DOHH2 (cell line): ENCODE data around the gene TOR2A.

ENCODE experiments used
- H3F3A ChIP-seq: fragments of 200-600 bp; sonication (generic), shearing (Covaris generic); 2 replicates; pipeline ENCODE4 v1.6.0; 2016; ENCODE audit warnings: antibody characterized with exemption, mild to moderate bottlenecking; ENCODE audit not compliant: control insufficient read depth, insufficient read depth
- H3K27ac ChIP-seq: fragments of 200-600 bp; sonication (generic); 2 replicates; pipeline ENCODE4 v1.5.1; 2014; ENCODE audit warnings: low read depth, mild to moderate bottlenecking, low read length, moderate library complexity
- H3K27me3 ChIP-seq: fragments of 200-600 bp; sonication (generic); 2 replicates; pipeline ENCODE4 v1.6.1; 2014; ENCODE audit warnings: mild to moderate bottlenecking, low read length, mixed read lengths; ENCODE audit not compliant: control insufficient read depth
- H3K36me3 ChIP-seq: fragments of 200-600 bp; sonication (generic); 2 replicates; pipeline ENCODE4 v1.6.1; 2014; ENCODE audit warnings: mild to moderate bottlenecking, low read length, moderate library complexity, mixed read lengths; ENCODE audit not compliant: control insufficient read depth
- H3K4me1 ChIP-seq: fragments of 200-600 bp; sonication (generic); 2 replicates; pipeline ENCODE4 v1.6.1; 2014; ENCODE audit warnings: mild to moderate bottlenecking, low read length, mixed read lengths; ENCODE audit not compliant: control insufficient read depth
- H3K4me2 ChIP-seq: fragments of 200-600 bp; sonication (generic); 2 replicates; pipeline ENCODE4 v1.6.0; 2014; ENCODE audit warnings: mild to moderate bottlenecking, low read length, moderate library complexity
- H3K4me3 ChIP-seq: fragments of 200-600 bp; sonication (generic); 2 replicates; pipeline ENCODE4 v1.5.1; 2014; ENCODE audit warnings: mild to moderate bottlenecking, low read length, mixed read lengths
- H3K79me2 ChIP-seq: fragments of 200-600 bp; sonication (generic); 2 replicates; pipeline ENCODE4 v1.6.1; 2014; ENCODE audit warnings: mild to moderate bottlenecking, low read length, mixed read lengths; ENCODE audit not compliant: control insufficient read depth
- H3K9me2 ChIP-seq: fragments of 200-600 bp; sonication (generic); replicated peaks from 2 replicates; pipeline ENCODE4 v1.6.1; 2014; ENCODE audit warnings: mild to moderate bottlenecking, low read length, mixed read lengths; ENCODE audit not compliant: control insufficient read depth
- H3K9me3 ChIP-seq: fragments of 200-600 bp; sonication (generic); 2 replicates; pipeline ENCODE4 v1.6.1; 2014; ENCODE audit warnings: antibody characterized with exemption, low read length, mixed read lengths; ENCODE audit not compliant: control insufficient read depth, insufficient read depth
- H4K20me1 ChIP-seq: fragments of 200-600 bp; sonication (generic); 2 replicates; pipeline ENCODE4 v1.6.0; 2014; ENCODE audit warnings: low read depth, mild to moderate bottlenecking, antibody characterized with exemption, low read length, moderate library complexity; ENCODE audit not compliant: control insufficient read depth, insufficient read depth
- EZH2phosphoT487 ChIP-seq: fragments of 200-600 bp; sonication (generic); IDR thresholded peaks from 2 replicates; pipeline ENCODE4 v1.6.1; 2017; ENCODE audit warnings: borderline replicate concordance, mild to moderate bottlenecking, antibody characterized with exemption, low read length, moderate library complexity, mixed read lengths
- TF ChIP-seq, protein P1 (sequence below): fragments of 200-600 bp; sonication (generic); IDR thresholded peaks from one replicate; pipeline ENCODE4 v1.5.1; 2014; ENCODE audit warnings: antibody characterized with exemption, mild to moderate bottlenecking, low read depth, low read length; ENCODE audit not compliant: poor library complexity, severe bottlenecking

The TOR2A gene

DNA sequence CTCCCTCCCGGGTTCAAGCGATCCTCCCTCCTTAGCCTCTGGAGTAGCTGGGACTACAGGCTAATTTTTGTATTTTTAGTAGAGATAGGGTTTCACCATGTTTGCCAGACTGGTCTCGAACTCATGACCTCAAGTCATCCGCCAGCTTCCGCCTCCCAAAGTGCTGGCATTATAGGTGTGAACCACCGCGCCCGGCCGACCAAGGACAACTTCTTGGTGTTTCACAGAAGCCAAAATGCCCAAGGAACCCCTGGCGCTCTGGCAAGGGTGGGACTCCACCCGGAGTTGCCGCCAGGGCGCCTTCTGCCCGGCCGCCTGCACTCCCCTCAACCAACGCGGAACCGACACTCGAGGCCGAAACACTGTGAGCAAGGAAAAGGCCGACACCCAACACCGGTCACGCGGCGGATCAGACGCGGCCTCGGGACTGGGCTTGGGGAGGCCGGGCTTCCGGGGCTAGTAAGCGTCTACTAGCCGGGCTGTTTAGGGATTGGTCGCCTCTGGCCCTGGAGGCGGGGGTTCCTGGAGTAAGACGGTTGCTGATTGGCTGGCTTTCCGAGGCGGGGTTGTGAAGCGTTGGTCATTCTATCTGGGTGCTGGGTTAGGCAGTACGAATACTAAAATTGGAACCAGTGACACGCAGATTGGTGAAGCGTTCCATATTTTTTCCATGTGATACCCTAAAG is 36.0 kb downstream of the TOR2A start:
- Histone ChIP-seq H3K27ac (no peak overlapping the region), H3K4me1 (peaks cover 6% of the 10 kb centered on the region), H3K79me2 (no peaks in the 10 kb centered on the region), H3K4me2 (peak overlapping the region; percentile 65), H3K9me3 (no peaks in the 10 kb centered on the region), H4K20me1 (no peaks in the 10 kb centered on the region), H3K4me3 (peak overlapping the region; percentile 67), H3K9me2 (no peaks in the 10 kb centered on the region), H3F3A (no peaks in the 10 kb centered on the region), H3K36me3 (no peaks in the 10 kb centered on the region), H3K27me3 (no peaks in the 10 kb centered on the region)
- no peak for TF ChIP-seq EZH2phosphoT487
- TF ChIP-seq, protein P1, sequence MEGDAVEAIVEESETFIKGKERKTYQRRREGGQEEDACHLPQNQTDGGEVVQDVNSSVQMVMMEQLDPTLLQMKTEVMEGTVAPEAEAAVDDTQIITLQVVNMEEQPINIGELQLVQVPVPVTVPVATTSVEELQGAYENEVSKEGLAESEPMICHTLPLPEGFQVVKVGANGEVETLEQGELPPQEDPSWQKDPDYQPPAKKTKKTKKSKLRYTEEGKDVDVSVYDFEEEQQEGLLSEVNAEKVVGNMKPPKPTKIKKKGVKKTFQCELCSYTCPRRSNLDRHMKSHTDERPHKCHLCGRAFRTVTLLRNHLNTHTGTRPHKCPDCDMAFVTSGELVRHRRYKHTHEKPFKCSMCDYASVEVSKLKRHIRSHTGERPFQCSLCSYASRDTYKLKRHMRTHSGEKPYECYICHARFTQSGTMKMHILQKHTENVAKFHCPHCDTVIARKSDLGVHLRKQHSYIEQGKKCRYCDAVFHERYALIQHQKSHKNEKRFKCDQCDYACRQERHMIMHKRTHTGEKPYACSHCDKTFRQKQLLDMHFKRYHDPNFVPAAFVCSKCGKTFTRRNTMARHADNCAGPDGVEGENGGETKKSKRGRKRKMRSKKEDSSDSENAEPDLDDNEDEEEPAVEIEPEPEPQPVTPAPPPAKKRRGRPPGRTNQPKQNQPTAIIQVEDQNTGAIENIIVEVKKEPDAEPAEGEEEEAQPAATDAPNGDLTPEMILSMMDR: no peak

DNA sequence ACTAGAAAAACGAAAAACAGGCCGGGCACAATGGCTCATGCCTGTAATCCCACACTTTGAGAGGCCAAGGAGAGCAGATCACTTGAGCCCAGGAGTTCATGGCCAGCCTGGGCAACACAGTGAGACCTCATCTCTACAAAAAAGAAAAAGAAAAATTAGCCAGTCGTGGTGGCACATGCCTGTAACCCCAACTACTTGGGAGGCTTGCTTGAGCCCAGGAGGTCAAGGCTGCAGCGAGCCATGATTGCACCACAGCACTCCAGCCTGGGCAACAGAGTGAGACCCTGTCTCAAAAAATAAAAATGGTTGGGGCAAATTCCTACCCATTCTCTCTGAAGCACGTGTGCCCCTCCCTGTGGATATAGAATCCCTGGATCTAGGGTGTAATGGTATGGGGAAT is 36.7 kb downstream of the TOR2A start:
- Histone ChIP-seq H3F3A (no peaks in the 10 kb centered on the region), H3K79me2 (no peaks in the 10 kb centered on the region), H3K4me3 (no peak overlapping the region), H3K4me2 (no peak overlapping the region), H3K27ac (no peak overlapping the region), H3K27me3 (no peaks in the 10 kb centered on the region), H4K20me1 (no peaks in the 10 kb centered on the region), H3K9me3 (no peaks in the 10 kb centered on the region), H3K9me2 (no peaks in the 10 kb centered on the region), H3K36me3 (no peaks in the 10 kb centered on the region), H3K4me1 (peaks cover 6% of the 10 kb centered on the region)
- no peak for TF ChIP-seq EZH2phosphoT487
- TF ChIP-seq, protein P1: no peak

DNA sequence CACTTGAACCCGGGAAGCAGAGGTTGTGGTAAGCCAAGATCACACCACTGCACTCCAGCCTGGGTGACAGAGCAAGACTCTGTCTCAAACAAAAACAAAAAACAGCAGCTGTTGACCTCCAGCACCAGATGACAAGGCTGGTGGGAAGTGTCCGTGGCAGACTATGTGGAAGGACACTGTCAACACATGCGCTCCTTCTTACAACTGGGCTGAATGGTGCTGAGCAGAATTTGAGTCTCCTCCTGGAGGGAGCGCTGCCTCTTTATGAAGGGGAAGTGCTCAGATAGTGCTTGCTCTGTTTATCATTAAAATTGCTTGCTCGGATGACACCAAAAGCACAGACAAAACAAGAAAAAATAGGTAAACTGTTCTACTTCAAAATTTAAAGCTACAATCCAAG is 37.5 kb downstream of the TOR2A start:
- no peaks in the 10 kb centered on the region for H3K9me2 ChIP-seq
- H3K79me2 ChIP-seq: no peaks in the 10 kb centered on the region
- no peaks in the 10 kb centered on the region for H3K36me3 ChIP-seq
- no peaks in the 10 kb centered on the region for H3K9me3 ChIP-seq
- H3K4me1 ChIP-seq: peaks cover 6% of the 10 kb centered on the region
- H3K4me2 ChIP-seq: no peak overlapping the region
- no peak overlapping the region for H3K4me3 ChIP-seq
- no peak overlapping the region for H3K27ac ChIP-seq
- H4K20me1 ChIP-seq: no peaks in the 10 kb centered on the region
- no peaks in the 10 kb centered on the region for H3K27me3 ChIP-seq
- TF ChIP-seq, protein P1: no peak
- no peak for TF ChIP-seq EZH2phosphoT487
- no peaks in the 10 kb centered on the region for H3F3A ChIP-seq
